SK-N-SH (cell line): ENCODE data around the gene HPCA.
"Not testable (repeated sequence)": the region's sequence is repeated elsewhere in the genome, so short reads cannot be mapped to it uniquely, and the experiment has no call there.

Experiments used
- CTCF ChIP-seq: fragments of 200-600 bp; sonication (generic); IDR thresholded peaks from 2 replicates; pipeline ENCODE4 v1.6.1; 2017; ENCODE audit warnings: antibody characterized with exemption, mild to moderate bottlenecking, moderate library complexity
- FOXJ3 ChIP-seq: sonication (generic); formaldehyde crosslinking; IDR thresholded peaks from 2 replicates; pipeline ENCODE4 v1.5.1; 2020; ENCODE audit warnings: mild to moderate bottlenecking, missing genetic modification reagents
- FOXM1 ChIP-seq: IDR thresholded peaks from 2 replicates; pipeline ENCODE4 v1.4.0; 2012; ENCODE audit warnings: low read depth, mild to moderate bottlenecking
- YY1 ChIP-seq: IDR thresholded peaks from 2 replicates; pipeline ENCODE4 v1.4.0; 2012; ENCODE audit warnings: low read depth, mild to moderate bottlenecking

- TF ChIP-seq FOXM1; YY1; FOXJ3 (CRISPR knock-in tag); CTCF: not testable (repeated sequence)
Observed at GRCh38 chr1:32905588-32905987, 19.3 kb downstream of the HPCA start.
